NCI-H2107 treated with DMSO at 0.1 percent for 48 hours (cell line): ENCODE measurements around the gene GARRE1.
"Not testable (repeated sequence)": the region's sequence is repeated elsewhere in the genome, so short reads cannot be mapped to it uniquely, and the experiment has no call there.

Experiments used
- DNase-seq: peaks from one replicate; lab custom pipeline; 2025; ENCODE audit not compliant: unreplicated experiment; lab: John Stamatoyannopoulos, UW

Gene GARRE1

GRCh38 chr19:34232566-34233481, 21.5 kb upstream of the GARRE1 start:
- DNase-seq, result no peak

GRCh38 chr19:34235425-34235940, 18.9 kb upstream of the GARRE1 start:
- no peak for DNase-seq

GRCh38 chr19:34236035-34236987, 18.0 kb upstream of the GARRE1 start:
- DNase-seq, result no peak

DNA sequence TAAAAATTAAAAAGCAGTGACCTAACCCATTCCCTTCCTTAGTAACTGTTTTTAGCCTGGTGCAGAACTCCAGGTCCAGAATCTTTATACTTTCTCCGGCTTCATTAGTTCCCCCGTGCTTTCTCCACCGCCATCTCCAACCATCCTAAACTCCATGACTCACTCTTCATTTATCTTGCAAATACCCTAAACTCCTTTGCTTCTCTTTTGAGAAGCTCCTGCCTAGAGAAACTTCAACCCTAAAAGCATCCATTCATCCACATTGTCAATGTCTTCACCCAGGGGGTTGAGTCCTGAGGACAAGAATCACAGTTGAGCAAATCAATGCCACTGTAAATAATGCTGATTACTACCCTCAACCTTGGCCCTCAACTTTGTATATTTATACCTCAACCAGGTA, 17.1 kb upstream of the GARRE1 start:
- DNase-seq, result no peak

GRCh38 chr19:34237939-34238338, 16.4 kb upstream of the GARRE1 start:
- no peak for DNase-seq

DNA sequence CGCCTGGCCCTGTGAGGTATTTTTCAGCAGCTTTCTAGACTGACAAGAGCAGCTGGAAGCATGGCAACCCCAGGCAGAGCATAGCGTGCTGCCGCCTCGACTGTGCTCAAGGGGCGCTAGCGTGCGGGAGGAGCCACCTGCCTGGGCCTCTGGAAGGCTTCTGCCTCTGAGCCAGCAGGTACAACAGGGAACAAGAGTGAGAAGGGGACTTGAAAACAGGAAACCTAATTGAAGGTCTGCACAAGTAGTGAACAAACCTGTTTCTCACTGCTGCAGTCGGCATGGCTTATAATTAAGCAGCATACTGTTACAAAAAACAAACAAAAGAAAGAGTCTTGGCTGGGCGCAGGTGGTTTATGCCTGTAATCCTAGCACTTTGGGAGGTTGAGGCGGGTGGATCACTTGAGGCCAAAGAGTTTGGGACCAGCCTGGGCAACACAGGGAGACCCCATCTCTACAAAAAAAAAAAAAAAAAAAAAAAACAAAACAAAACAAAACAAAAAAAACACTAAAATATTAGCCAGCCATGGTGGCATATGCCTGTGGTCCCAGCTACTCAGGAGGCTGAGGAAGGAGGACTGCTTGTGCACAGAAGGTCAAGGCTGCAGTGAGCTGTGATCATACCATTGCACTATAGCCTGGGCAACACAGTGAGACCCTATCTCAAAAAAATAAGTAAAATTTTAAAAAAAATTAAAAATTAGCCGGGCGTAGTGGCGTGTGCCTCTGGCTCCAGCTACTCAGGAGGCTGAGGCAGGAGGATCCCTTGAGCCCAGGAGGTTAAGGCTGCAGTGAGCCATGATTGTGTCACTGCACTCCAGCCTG, 12.6 kb upstream of the GARRE1 start:
- peak; percentile 59 for DNase-seq

- DNase-seq, result not testable (repeated sequence)
These were observed 11.0 kb upstream of the GARRE1 start for GRCh38 chr19:34243138-34243875.

GRCh38 chr19:34243876-34244578, 10.3 kb upstream of the GARRE1 start:
- no peak for DNase-seq

- DNase-seq, result no peak
These were observed 9.6 kb upstream of the GARRE1 start for GRCh38 chr19:34244611-34245299.

DNA sequence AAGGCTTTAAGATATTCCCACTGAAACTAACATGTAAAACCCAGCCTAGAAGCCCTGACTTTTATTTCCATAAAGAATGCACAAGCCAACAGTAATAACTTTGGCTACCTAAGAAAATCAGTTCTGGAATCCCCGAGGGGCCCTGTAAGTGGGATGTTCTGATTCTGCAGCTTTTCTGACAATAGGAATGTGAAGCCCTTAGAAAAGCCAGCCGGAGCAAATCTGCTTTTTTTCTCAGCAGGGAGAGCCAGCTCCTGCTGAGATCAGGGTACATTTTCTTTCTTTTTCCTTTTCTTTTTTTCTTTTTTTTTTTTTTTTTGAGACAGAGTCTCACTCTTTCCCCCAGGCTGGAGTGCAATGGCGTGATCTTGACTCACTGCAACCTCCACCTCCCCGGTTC, 8.0 kb upstream of the GARRE1 start:
- DNase-seq, result no peak

DNA sequence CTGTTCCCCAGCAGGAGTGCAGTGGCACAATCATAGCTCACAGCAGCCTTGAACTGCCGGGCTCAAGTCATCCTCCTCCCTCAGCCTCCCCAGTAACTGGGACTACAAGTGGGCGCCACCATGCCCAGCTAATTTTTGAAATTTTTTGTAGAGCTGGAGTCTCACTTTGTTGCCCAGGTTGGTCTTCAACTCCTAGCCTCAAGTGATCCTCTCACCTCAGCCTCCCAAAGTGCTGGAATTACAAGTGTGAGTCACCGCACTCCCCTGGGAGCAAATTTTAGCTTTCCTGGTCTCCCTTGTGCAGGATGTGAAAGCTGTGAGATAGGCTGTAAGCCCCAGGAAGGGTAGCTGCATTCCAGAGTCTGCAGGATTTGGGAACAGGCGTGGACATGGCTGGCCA, 5.4 kb upstream of the GARRE1 start:
- no peak for DNase-seq

DNA sequence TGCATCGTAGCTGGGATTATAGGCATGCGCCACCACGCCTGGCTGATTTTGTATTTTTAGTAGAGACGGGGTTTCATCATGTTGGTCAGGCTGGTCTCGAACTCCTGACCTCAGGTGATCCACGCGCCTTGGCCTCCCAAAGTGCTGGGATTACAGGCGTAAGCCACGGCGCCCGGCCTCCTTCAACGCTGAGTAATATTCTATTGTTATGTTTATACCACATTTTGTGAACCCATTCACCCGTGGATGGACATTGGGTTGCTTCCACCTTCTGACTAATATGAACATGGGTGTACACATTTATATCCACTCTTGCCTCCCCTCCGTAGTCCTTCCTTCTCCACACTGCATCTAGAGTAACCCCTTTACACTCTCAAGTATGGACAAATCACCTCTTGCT, 1.2 kb upstream of the GARRE1 start:
- not testable (repeated sequence) for DNase-seq

GRCh38 chr19:34253681-34254045, 691 bp upstream of the GARRE1 start:
- not testable (repeated sequence) for DNase-seq

- no peak for DNase-seq
These were observed 511 bp downstream of the GARRE1 start for GRCh38 chr19:34254698-34255432.

DNA sequence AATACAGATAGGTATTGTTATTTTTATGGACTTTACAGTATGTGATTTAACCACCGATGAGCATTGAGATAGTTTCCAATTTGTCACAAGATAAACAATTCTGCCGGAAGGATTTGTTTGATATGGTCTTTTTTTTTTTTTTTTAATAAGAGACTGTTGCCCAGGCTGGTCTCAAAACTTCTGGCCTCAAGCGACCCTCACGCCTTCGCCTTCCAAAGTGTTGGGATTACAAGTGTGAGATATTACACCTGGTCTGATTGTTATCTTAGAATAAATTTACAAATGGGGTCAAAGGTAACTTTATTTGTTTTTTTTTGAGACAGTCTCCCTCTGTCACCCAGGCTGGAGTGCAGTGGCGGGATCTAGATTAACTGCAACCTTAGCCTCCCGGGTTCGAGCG, 1.2 kb downstream of the GARRE1 start:
- no peak for DNase-seq

DNA sequence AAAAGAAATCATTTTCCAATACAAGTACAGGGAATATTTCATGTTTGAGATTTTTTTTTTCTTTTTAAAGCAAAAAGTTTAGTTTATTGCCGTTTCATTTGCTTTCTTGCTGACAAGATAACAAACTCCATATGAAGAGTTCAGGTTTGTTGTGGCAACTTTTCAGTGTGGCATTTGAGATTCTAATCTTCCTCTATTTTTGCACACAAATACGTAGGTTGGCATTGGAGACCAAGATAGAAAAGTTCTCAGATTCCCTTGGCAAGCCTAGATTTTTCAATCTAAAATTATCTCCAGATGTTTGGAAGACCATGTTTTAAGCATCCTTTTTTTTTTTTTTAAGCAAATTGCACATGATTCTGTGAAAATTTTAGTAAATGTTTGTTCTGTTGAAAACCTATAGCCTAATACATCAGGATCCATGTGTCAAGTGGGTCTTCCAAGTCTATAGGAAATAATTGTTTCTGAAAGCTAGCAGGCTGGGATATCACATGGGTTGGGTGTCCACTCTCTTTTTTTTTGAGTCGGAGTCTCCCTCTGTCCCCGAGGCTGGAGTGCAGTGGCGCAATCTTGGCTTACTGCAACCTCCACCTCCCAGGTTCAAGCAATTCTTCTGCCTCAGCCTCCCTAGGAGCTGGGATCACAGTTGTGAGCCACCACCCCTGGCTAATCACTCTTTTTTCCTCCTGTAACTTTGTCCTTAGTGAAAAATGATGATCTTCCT, 2.6 kb downstream of the GARRE1 start:
- no peak for DNase-seq

DNA sequence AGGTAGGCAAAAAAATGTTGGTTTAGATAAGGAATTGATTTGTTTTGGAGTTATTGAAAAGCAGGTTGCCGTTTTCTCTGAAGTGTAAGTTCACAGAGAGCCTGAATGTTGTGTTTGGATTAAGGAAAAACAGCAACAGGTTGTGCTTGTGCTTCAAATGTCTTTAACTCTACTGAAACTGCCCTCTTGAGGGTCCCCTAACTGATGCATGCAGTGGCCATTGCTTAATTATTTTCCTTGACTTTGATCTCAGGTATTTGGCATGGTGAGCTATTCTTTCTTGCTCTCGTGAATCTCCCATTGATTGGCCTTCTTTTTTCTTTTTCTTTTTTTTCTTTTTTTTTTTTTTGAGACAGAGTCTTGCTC, 3.2 kb downstream of the GARRE1 start:
- DNase-seq, result no peak
